SK-N-SH treated with all-trans-retinoic acid at 6 μM for 48 hours (cell line): ENCODE results near the gene CHST12.

Experiments
- ATAC-seq: fragments of 200-7000 bp; cut with Tn5 transposase; 3 replicates; pipeline ENCODE4 v1.9.1; 2020; ENCODE audit warnings: mild to moderate bottlenecking, moderate library complexity
- ARNTL ChIP-seq: fragments of 450-650 bp; formaldehyde crosslinking; IDR thresholded peaks from 2 replicates; pipeline ENCODE4 v1.5.0; 2020; ENCODE audit warnings: low read depth, mild to moderate bottlenecking, moderate library complexity, borderline replicate concordance
- BACH2 ChIP-seq: fragments of 250-450 bp; sonication (Bioruptor Pico); IDR thresholded peaks from 2 replicates; pipeline ENCODE4 v1.9.0; 2021; ENCODE audit warnings: mild to moderate bottlenecking, borderline replicate concordance
- CSDC2 ChIP-seq: fragments of 250-450 bp; sonication (Bioruptor Pico); IDR thresholded peaks from 2 replicates; pipeline ENCODE4 v1.5.0; 2020; ENCODE audit warnings: mild to moderate bottlenecking, moderate library complexity
- ISL1 ChIP-seq: fragments of 250-450 bp; sonication (Bioruptor Pico); IDR thresholded peaks from 2 replicates; pipeline ENCODE4 v2.1.2; 2022; ENCODE audit warnings: mild to moderate bottlenecking, moderate library complexity
- SNAI2 ChIP-seq: fragments of 250-450 bp; sonication (Bioruptor Pico); IDR thresholded peaks from 2 replicates; pipeline ENCODE4 v1.5.0; 2020; ENCODE audit warnings: mild to moderate bottlenecking, moderate library complexity
- TCF4 ChIP-seq: fragments of 250-450 bp; sonication (Bioruptor Pico); IDR thresholded peaks from 2 replicates; pipeline ENCODE4 v1.8.0; 2021; ENCODE audit warnings: mild to moderate bottlenecking, moderate library complexity, borderline replicate concordance
- TOX ChIP-seq: fragments of 250-450 bp; sonication (Bioruptor Pico); IDR thresholded peaks from 2 replicates; pipeline ENCODE4 v1.8.0; 2021; ENCODE audit warnings: mild to moderate bottlenecking, moderate library complexity, borderline replicate concordance
- TSHZ2 ChIP-seq: fragments of 250-450 bp; sonication (Bioruptor Pico); IDR thresholded peaks from 2 replicates; pipeline ENCODE4 v1.5.0; 2020; ENCODE audit warnings: mild to moderate bottlenecking, moderate library complexity
- ZC3H10 ChIP-seq: fragments of 250-450 bp; sonication (Bioruptor Pico); IDR thresholded peaks from 2 replicates; pipeline ENCODE4 v1.5.1; 2021; ENCODE audit warnings: mild to moderate bottlenecking, moderate library complexity
- ZFP3 ChIP-seq: fragments of 250-450 bp; sonication (Bioruptor Pico); IDR thresholded peaks from 2 replicates; pipeline ENCODE4 v1.5.0; 2020; ENCODE audit warnings: mild to moderate bottlenecking, moderate library complexity
- ZFP30 ChIP-seq: fragments of 450-650 bp; formaldehyde crosslinking; IDR thresholded peaks from 2 replicates; pipeline ENCODE4 v1.5.0; 2022; ENCODE audit warnings: mild to moderate bottlenecking, moderate library complexity
- ZNF565 ChIP-seq: fragments of 450-650 bp; formaldehyde crosslinking; conservative IDR thresholded peaks from 2 replicates; pipeline ENCODE4 v1.5.0; 2020; ENCODE audit warnings: low read depth, mild to moderate bottlenecking, moderate library complexity
- ZNF70 ChIP-seq: fragments of 450-650 bp; formaldehyde crosslinking; IDR thresholded peaks from 2 replicates; pipeline ENCODE4 v1.5.0; 2020; ENCODE audit warnings: mild to moderate bottlenecking, moderate library complexity
- ZNF8 ChIP-seq: fragments of 450-650 bp; formaldehyde crosslinking; IDR thresholded peaks from 2 replicates; pipeline ENCODE4 v1.5.0; 2020; ENCODE audit warnings: mild to moderate bottlenecking, moderate library complexity
- TF ChIP-seq, protein P1 (sequence below): fragments of 250-450 bp; sonication (Bioruptor Pico); IDR thresholded peaks from 2 replicates; pipeline ENCODE4 v1.5.1; 2021; ENCODE audit warnings: mild to moderate bottlenecking, moderate library complexity
- TF ChIP-seq, protein P2 (sequence below): fragments of 250-450 bp; sonication (Bioruptor Pico); IDR thresholded peaks from 2 replicates; pipeline ENCODE4 v1.8.0; 2020; ENCODE audit warnings: mild to moderate bottlenecking, moderate library complexity, borderline replicate concordance
- TF ChIP-seq, protein P3 (sequence below): fragments of 250-450 bp; sonication (Bioruptor Pico); IDR thresholded peaks from 2 replicates; pipeline ENCODE4 v1.8.0; 2021; ENCODE audit warnings: low read depth, mild to moderate bottlenecking, moderate library complexity, borderline replicate concordance

The CHST12 gene

GRCh38 chr7:2480070-2480408 is 76.6 kb downstream of the CHST12 start:
- no peak for ATAC-seq
- TF ChIP-seq TSHZ2 (CRISPR knock-in tag) (no peak), CSDC2 (no peak), ZFP3 (CRISPR knock-in tag) (no peak), ZNF8 (no peak), ZNF70 (no peak), TOX (CRISPR knock-in tag) (no peak), SNAI2 (CRISPR knock-in tag) (no peak), ZNF565 (CRISPR knock-in tag) (no peak), BACH2 (CRISPR knock-in tag) (no peak), ZC3H10 (CRISPR knock-in tag) (no peak), ISL1 (CRISPR knock-in tag) (no peak)
- TF ChIP-seq, protein P1, sequence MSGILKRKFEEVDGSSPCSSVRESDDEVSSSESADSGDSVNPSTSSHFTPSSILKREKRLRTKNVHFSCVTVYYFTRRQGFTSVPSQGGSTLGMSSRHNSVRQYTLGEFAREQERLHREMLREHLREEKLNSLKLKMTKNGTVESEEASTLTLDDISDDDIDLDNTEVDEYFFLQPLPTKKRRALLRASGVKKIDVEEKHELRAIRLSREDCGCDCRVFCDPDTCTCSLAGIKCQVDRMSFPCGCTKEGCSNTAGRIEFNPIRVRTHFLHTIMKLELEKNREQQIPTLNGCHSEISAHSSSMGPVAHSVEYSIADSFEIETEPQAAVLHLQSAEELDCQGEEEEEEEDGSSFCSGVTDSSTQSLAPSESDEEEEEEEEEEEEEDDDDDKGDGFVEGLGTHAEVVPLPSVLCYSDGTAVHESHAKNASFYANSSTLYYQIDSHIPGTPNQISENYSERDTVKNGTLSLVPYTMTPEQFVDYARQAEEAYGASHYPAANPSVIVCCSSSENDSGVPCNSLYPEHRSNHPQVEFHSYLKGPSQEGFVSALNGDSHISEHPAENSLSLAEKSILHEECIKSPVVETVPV (CRISPR knock-in tag): no peak
- TF ChIP-seq, protein P2, sequence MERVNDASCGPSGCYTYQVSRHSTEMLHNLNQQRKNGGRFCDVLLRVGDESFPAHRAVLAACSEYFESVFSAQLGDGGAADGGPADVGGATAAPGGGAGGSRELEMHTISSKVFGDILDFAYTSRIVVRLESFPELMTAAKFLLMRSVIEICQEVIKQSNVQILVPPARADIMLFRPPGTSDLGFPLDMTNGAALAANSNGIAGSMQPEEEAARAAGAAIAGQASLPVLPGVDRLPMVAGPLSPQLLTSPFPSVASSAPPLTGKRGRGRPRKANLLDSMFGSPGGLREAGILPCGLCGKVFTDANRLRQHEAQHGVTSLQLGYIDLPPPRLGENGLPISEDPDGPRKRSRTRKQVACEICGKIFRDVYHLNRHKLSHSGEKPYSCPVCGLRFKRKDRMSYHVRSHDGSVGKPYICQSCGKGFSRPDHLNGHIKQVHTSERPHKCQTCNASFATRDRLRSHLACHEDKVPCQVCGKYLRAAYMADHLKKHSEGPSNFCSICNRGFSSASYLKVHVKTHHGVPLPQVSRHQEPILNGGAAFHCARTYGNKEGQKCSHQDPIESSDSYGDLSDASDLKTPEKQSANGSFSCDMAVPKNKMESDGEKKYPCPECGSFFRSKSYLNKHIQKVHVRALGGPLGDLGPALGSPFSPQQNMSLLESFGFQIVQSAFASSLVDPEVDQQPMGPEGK (CRISPR knock-in tag): no peak

DNA sequence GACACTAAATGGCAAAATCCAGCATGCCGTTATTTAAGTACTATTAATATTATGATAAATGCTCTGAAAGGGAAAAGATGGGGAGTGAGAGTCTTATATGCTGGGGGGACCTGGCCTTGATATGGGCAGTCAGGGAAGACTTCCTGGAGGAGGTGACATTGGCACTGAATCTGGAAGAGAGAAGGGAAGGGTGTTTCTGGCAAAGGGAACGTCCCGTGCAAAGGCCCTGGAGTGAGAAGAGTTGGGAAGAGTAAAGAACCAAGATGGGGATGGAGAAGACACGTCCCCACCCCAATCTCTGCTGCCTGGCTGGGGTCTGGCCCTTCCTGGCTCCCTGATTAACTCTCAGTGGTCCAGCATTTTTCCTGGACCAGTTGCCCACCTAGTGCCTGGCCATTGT is 77.8 kb downstream of the CHST12 start:
- TF ChIP-seq, protein P3, sequence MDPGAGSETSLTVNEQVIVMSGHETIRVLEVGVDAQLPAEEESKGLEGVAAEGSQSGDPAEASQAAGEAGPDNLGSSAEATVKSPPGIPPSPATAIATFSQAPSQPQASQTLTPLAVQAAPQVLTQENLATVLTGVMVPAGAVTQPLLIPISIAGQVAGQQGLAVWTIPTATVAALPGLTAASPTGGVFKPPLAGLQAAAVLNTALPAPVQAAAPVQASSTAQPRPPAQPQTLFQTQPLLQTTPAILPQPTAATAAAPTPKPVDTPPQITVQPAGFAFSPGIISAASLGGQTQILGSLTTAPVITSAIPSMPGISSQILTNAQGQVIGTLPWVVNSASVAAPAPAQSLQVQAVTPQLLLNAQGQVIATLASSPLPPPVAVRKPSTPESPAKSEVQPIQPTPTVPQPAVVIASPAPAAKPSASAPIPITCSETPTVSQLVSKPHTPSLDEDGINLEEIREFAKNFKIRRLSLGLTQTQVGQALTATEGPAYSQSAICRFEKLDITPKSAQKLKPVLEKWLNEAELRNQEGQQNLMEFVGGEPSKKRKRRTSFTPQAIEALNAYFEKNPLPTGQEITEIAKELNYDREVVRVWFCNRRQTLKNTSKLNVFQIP (CRISPR knock-in tag): no peak
- TF ChIP-seq TOX (CRISPR knock-in tag) (no peak), ARNTL (CRISPR knock-in tag) (no peak), ZFP3 (CRISPR knock-in tag) (no peak), ZFP30 (CRISPR knock-in tag) (no peak), ZNF70 (no peak), ZC3H10 (CRISPR knock-in tag) (no peak), ZNF8 (no peak)
- TF ChIP-seq, protein P2 (CRISPR knock-in tag): no peak
- ATAC-seq: no peak

DNA sequence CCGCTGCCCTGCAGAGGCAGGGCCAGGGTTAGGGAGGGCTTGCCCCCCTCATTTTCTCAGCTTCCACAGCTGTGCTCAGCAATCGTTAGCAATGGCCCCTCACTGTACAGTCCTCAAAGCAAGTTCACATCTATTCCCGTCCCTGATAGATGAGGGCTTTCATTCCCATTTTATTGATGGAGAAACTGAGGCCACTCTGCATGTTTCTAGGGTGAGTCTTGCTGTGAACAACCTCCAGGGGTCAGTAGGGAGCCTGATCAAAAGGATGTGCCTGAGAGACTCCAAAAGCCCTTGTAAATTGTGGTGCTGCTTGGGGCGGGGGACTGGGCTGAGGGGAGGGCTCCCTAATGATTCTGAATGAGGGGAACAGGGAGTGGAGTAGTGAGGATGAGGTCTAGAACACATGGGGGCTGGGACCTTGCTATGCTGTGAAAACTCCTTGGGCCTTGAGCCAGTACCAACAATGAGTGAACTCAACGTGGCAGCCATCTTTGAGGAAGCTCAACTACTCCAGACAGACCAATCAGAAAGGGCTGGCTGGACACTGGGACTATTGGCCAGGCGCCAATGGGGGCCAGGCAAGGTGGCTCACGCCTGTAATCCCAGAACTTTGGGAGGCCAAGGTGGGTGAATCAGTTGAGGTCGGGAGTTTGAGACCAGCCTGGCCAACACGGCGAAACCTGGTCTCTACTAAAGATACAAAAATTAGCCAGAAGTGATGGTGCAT is 79.5 kb downstream of the CHST12 start:
- peak; percentile 100 for TF ChIP-seq ZNF565 (CRISPR knock-in tag)
- TF ChIP-seq ZNF8: no peak
- ATAC-seq: no peak

DNA sequence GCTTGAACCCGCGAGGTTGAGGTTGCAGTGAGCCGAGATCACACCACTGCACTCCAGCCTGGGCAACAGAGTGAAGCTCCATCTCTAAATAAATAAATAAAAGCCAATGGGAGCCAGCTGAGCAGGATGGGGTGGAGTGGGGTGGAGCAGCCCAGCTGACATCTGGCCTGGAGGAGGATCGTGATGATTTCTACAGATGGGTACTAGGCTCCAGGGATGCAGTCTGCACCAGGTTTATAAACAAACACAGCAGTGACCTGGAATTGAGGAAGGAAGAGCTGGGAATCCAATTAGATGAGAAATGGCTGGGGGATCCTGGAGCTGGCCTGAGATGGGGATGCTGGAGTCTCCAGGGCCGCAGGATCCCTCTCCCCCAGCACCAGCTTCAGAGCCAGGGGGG is 80.1 kb downstream of the CHST12 start:
- TF ChIP-seq TCF4 (CRISPR knock-in tag) (peak; percentile 49; the same call in 1 of the 2 replicates), ZNF565 (CRISPR knock-in tag) (no peak), ZFP30 (CRISPR knock-in tag) (no peak), TOX (CRISPR knock-in tag) (no peak)
- no peak for ATAC-seq
